Fibroblast of skin of left biceps (primary cell): ENCODE measurements around the gene AOPEP.
A peak's percentile ranks its signal among the peaks of the same experiment; 100 is the strongest.

Experiments
- DNase-seq, 2 experiments: peaks; one replicate each; pipeline ENCODE4 v3.0.0-alpha.2; 2013; ENCODE audit warnings: low read depth in 2 of 2

Gene AOPEP

GRCh38 chr9:94726495-94727191, at the start of gene AOPEP:
Gene AOPEP (plus strand): TSS chr9:94726699. CDS start chr9:94759784, 33,085 bp downstream.
- DNase-seq: peak; percentile 83 to 86

GRCh38 chr9:94677929-94678328, 48.6 kb upstream of the AOPEP start:
- no peak for DNase-seq

- no peak for DNase-seq
Observed at GRCh38 chr9:94679587-94679986, 46.9 kb upstream of the AOPEP start.

GRCh38 chr9:94680020-94680419, 46.5 kb upstream of the AOPEP start:
- DNase-seq: no peak

GRCh38 chr9:94680621-94681020, 45.9 kb upstream of the AOPEP start:
- no peak for DNase-seq

- DNase-seq: peak; percentile 42 to 53
Observed at GRCh38 chr9:94681508-94681907, 45.0 kb upstream of the AOPEP start.

- no peak for DNase-seq
Observed at GRCh38 chr9:94685359-94685758, 41.1 kb upstream of the AOPEP start.

GRCh38 chr9:94687451-94687850, 39.0 kb upstream of the AOPEP start:
- no peak for DNase-seq

GRCh38 chr9:94690344-94690743, 36.2 kb upstream of the AOPEP start:
- DNase-seq: no peak

GRCh38 chr9:94692601-94693000, 33.9 kb upstream of the AOPEP start:
- DNase-seq: no peak

- no peak for DNase-seq
Observed at GRCh38 chr9:94693485-94694204, 32.9 kb upstream of the AOPEP start.

GRCh38 chr9:94696545-94696944, 30.0 kb upstream of the AOPEP start:
- no peak for DNase-seq

GRCh38 chr9:94697972-94698581, 28.4 kb upstream of the AOPEP start:
- DNase-seq: peak; percentile 48 to 57

- DNase-seq: no peak
Observed at GRCh38 chr9:94699715-94700373, 26.7 kb upstream of the AOPEP start.

GRCh38 chr9:94700445-94700844, 26.1 kb upstream of the AOPEP start:
- no peak for DNase-seq

- DNase-seq: no peak
Observed at GRCh38 chr9:94703488-94704140, 22.9 kb upstream of the AOPEP start.

GRCh38 chr9:94705162-94705702, 21.3 kb upstream of the AOPEP start:
- no peak for DNase-seq

GRCh38 chr9:94706922-94707321, 19.6 kb upstream of the AOPEP start:
- no peak for DNase-seq

GRCh38 chr9:94713436-94714215, 12.9 kb upstream of the AOPEP start:
- DNase-seq: no peak

GRCh38 chr9:94714494-94714893, 12.0 kb upstream of the AOPEP start:
- no peak for DNase-seq

GRCh38 chr9:94717761-94718160, 8.7 kb upstream of the AOPEP start:
- no peak for DNase-seq
